ENCODE data around the gene IRF9. TPM values are rescaled to one million over a fixed set of nuclear protein-coding genes. Genes with fewer than 3 reads are reported as not detected.

The IRF9 gene
- total RNA-seq, 3 donors from 2014 or later, result 44.6 to 76.0 (median 54.7) TPM

DNA sequence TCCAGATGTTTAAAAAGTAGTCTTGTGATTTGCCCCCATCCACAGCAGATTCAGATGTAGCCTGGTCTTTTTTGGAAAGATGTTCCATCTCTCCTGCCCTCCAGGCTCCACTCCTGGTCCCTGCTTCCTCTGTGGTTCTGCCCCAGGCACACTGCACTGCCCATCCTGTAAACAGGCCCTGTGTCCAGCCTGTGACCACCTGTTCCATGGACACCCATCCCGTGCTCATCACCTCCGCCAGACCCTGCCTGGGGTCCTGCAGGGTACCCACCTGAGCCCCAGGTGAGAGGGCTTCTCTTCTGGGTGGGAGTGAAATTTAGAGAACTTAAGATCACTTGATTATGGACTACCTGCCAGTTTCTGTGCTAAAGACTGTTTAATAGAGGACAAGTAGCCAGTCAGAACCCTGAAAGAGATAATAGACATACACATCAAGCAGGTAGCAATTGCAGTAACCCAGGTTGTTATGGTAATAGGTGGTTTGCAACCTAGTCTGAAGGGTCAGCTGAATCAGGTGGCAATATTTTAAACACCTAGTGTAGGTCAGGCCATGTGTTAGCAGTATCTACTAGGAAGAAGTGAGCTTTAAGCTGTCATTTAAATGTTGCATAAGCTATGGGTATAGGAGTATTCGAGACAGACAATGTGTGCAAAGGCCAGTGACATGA is 11.6 kb upstream of the IRF9 start:
- H3K9me3 ChIP-seq, result no peaks in the 10 kb centered on the region
- TF ChIP-seq, protein P1, sequence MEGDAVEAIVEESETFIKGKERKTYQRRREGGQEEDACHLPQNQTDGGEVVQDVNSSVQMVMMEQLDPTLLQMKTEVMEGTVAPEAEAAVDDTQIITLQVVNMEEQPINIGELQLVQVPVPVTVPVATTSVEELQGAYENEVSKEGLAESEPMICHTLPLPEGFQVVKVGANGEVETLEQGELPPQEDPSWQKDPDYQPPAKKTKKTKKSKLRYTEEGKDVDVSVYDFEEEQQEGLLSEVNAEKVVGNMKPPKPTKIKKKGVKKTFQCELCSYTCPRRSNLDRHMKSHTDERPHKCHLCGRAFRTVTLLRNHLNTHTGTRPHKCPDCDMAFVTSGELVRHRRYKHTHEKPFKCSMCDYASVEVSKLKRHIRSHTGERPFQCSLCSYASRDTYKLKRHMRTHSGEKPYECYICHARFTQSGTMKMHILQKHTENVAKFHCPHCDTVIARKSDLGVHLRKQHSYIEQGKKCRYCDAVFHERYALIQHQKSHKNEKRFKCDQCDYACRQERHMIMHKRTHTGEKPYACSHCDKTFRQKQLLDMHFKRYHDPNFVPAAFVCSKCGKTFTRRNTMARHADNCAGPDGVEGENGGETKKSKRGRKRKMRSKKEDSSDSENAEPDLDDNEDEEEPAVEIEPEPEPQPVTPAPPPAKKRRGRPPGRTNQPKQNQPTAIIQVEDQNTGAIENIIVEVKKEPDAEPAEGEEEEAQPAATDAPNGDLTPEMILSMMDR (IDR thresholded peaks at IDR 0.05), result no peak
- TF ChIP-seq POLR2A (IDR thresholded peaks at IDR 0.05) (no peak), POLR2AphosphoS5 (IDR thresholded peaks at IDR 0.05) (no peak)
- no peak overlapping the region for H3K27ac ChIP-seq
- DNase-seq (ENCODE audit: low spot score in 2 of 2), result no peak
- peaks cover 11% of the 10 kb centered on the region for H3K36me3 ChIP-seq
- H3K27me3 ChIP-seq, result no peaks in the 10 kb centered on the region
- intact Hi-C loops (cut with DNase I; ENCODE audit: low total_unique reads), result no loop called here
- no peak overlapping the region for H3K4me3 ChIP-seq
- peaks cover 4 to 9% of the 10 kb centered on the region in 2 donors for H3K4me1 ChIP-seq

DNA sequence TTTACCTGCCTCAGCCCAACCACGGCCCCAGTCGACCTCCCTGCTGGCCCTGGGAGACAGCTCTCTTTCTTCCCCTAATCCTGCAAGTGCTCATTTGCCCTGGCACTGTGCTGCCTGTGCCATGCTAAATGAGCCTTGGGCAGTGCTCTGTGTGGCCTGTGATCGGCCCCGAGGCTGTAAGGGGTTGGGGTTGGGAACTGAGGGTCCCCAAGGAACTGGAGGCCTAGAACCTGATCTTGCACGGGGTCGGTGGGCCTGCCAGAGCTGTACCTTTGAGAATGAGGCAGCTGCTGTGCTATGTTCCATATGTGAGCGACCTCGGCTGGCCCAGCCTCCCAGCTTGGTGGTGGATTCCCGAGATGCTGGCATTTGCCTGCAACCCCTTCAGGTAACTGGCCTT is 11.0 kb upstream of the IRF9 start:
- DNase-seq (ENCODE audit: low spot score in 2 of 2), result no peak
- no peak for TF ChIP-seq POLR2A (IDR thresholded peaks at IDR 0.05)
- no peak for TF ChIP-seq POLR2AphosphoS5 (IDR thresholded peaks at IDR 0.05)
- TF ChIP-seq, protein P1 (IDR thresholded peaks at IDR 0.05), result no peak
- Histone ChIP-seq H3K27ac (no peak overlapping the region), H3K27me3 (no peaks in the 10 kb centered on the region), H3K4me1 (peaks cover 4 to 9% of the 10 kb centered on the region in 2 donors), H3K9me3 (no peaks in the 10 kb centered on the region), H3K36me3 (peaks cover 11% of the 10 kb centered on the region), H3K4me3 (no peak overlapping the region)
- intact Hi-C loops (cut with DNase I; ENCODE audit: low total_unique reads), result no loop called here

DNA sequence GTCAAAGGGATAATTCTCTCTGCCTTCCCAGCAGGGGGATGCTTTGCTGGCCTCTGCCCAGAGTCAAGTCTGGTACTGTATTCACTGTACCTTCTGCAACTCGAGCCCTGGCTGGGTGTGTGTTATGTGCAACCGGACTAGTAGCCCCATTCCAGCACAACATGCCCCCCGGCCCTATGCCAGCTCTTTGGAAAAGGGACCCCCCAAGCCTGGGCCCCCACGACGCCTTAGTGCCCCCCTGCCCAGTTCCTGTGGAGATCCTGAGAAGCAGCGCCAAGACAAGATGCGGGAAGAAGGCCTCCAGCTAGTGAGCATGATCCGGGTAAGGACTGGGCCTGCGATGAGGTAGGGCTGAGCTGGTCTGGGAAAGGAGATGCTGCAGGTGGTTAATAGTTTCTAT is 10.5 kb upstream of the IRF9 start:
- H3K9me3 ChIP-seq, result no peaks in the 10 kb centered on the region
- no peak overlapping the region for H3K27ac ChIP-seq
- no peaks in the 10 kb centered on the region for H3K27me3 ChIP-seq
- TF ChIP-seq POLR2AphosphoS5 (IDR thresholded peaks at IDR 0.05) (no peak), POLR2A (IDR thresholded peaks at IDR 0.05) (no peak)
- TF ChIP-seq, protein P1 (IDR thresholded peaks at IDR 0.05), result no peak
- no peak overlapping the region for H3K4me3 ChIP-seq
- intact Hi-C loops (cut with DNase I; ENCODE audit: low total_unique reads), result no loop called here
- DNase-seq (ENCODE audit: low spot score in 2 of 2), result no peak
- H3K4me1 ChIP-seq, result peaks cover 4% of the 10 kb centered on the region in 2 donors
- peaks cover 11% of the 10 kb centered on the region for H3K36me3 ChIP-seq

DNA sequence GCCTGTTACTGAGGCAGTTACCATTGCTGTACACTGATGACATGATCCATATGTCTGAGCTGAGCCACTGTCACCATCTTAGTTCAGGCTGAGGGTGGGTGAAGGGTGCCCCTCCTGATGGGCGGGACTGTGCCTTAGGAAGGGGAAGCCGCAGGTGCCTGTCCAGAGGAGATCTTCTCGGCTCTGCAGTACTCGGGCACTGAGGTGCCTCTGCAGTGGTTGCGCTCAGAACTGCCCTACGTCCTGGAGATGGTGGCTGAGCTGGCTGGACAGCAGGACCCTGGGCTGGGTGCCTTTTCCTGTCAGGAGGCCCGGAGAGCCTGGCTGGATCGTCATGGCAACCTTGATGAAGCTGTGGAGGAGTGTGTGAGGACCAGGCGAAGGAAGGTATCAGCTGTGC is 10.1 kb upstream of the IRF9 start:
- no peaks in the 10 kb centered on the region for H3K27me3 ChIP-seq
- TF ChIP-seq POLR2A (IDR thresholded peaks at IDR 0.05), result no peak
- TF ChIP-seq, protein P1 (IDR thresholded peaks at IDR 0.05), result no peak
- no peak for TF ChIP-seq POLR2AphosphoS5 (IDR thresholded peaks at IDR 0.05)
- intact Hi-C loops (cut with DNase I; ENCODE audit: low total_unique reads), result no loop called here
- H3K9me3 ChIP-seq, result no peaks in the 10 kb centered on the region
- no peak overlapping the region for H3K27ac ChIP-seq
- peaks cover 11% of the 10 kb centered on the region for H3K36me3 ChIP-seq
- H3K4me3 ChIP-seq, result no peak overlapping the region
- peaks cover 0 to 4% of the 10 kb centered on the region in 2 donors for H3K4me1 ChIP-seq
- DNase-seq (ENCODE audit: low spot score in 2 of 2), result no peak

DNA sequence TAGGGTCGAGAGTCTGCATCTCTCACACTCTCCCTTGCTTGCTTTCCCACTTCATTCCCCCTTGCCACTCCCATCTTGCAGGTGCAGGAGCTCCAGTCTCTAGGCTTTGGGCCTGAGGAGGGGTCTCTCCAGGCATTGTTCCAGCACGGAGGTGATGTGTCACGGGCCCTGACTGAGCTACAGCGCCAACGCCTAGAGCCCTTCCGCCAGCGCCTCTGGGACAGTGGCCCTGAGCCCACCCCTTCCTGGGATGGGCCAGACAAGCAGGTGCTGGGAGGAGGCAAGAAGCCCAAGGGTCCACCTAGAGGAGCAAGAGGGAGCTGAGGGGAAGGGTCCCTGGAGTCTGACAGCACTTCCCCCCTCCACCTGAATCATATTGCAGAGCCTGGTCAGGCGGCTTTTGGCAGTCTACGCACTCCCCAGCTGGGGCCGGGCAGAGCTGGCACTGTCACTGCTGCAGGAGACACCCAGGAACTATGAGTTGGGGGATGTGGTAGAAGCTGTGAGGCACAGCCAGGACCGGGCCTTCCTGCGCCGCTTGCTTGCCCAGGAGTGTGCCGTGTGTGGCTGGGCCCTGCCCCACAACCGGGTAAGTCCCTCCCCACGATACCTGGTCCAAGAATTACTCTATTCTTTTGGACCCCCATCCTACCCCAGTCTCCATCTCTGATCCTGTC is 9.5 kb upstream of the IRF9 start:
- no peaks in the 10 kb centered on the region for H3K27me3 ChIP-seq
- H3K36me3 ChIP-seq, result peaks cover 11% of the 10 kb centered on the region
- H3K4me3 ChIP-seq, result no peak overlapping the region
- intact Hi-C loops (cut with DNase I; ENCODE audit: low total_unique reads), result no loop called here
- DNase-seq (ENCODE audit: low spot score in 2 of 2), result no peak
- no peak overlapping the region for H3K27ac ChIP-seq
- TF ChIP-seq POLR2A (IDR thresholded peaks at IDR 0.05) (no peak), POLR2AphosphoS5 (IDR thresholded peaks at IDR 0.05) (no peak)
- TF ChIP-seq, protein P1 (IDR thresholded peaks at IDR 0.05), result no peak
- no peaks in the 10 kb centered on the region for H3K9me3 ChIP-seq
- peaks cover 0 to 4% of the 10 kb centered on the region in 2 donors for H3K4me1 ChIP-seq

Data from breast epithelium (tissue), 4 donors.